ENCODE data around the gene MMP24. TPM values are rescaled to one million over a fixed set of nuclear protein-coding genes. Genes with fewer than 3 reads are reported as not detected.
"Not testable (repeated sequence)": the region's sequence is repeated elsewhere in the genome, so short reads cannot be mapped to it uniquely, and the experiment has no call there.

The MMP24 gene
- polyA plus RNA-seq, 1 donor from 2014 or later = 0.09 TPM

GRCh38 chr20:35238735-35239134, 12.2 kb downstream of the MMP24 start:
- no peak overlapping the region for H3K27ac Mint-ChIP-seq
- H3K27me3 Mint-ChIP-seq = peaks cover 3% of the 10 kb centered on the region
- H3K9me3 Mint-ChIP-seq = no peaks in the 10 kb centered on the region
- peaks cover 11% of the 10 kb centered on the region for H3K36me3 Mint-ChIP-seq
- H3K4me3 Mint-ChIP-seq = no peak overlapping the region
- peaks cover 0 to 3% (median 1%) of the 10 kb centered on the region in 3 donors for H3K4me1 Mint-ChIP-seq

- no peaks in the 10 kb centered on the region for H3K9me3 Mint-ChIP-seq
- H3K4me3 Mint-ChIP-seq = no peak overlapping the region
- no peak overlapping the region for H3K27ac Mint-ChIP-seq
- peaks cover 3% of the 10 kb centered on the region for H3K27me3 Mint-ChIP-seq
- peaks cover 0 to 3% (median 0%) of the 10 kb centered on the region in 3 donors for H3K4me1 Mint-ChIP-seq
- H3K36me3 Mint-ChIP-seq = peaks cover 4% of the 10 kb centered on the region
Observed at GRCh38 chr20:35240083-35240810, 13.8 kb downstream of the MMP24 start.

DNA sequence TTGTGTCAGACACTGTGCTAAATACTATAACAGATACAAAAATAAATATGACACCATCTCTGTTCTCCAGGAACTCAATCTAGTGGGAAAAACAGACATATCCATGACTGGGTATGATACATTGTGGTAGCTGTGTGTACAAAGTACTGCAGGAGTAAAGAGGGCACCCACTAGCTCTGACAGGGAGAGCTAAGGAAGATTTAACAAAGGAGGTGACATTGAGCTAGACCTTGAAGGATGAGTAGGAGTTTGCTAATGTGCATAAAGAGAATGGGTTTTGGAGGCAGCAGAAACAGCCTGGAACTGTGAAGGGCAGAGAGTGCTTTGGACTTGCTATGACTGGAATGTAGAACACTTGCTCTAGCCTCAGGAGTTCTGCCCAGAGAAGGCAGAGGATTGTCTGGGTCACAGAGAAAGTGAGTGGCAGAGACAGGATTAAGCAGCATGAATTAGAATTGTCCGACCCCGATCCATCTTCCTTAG, 14.4 kb downstream of the MMP24 start:
- Mint-ChIP-seq H3K27me3 (peaks cover 3% of the 10 kb centered on the region), H3K36me3 (peaks cover 4% of the 10 kb centered on the region), H3K9me3 (no peaks in the 10 kb centered on the region), H3K4me3 (no peak overlapping the region), H3K4me1 (peaks cover 0 to 3% (median 0%) of the 10 kb centered on the region in 3 donors), H3K27ac (no peak overlapping the region)

DNA sequence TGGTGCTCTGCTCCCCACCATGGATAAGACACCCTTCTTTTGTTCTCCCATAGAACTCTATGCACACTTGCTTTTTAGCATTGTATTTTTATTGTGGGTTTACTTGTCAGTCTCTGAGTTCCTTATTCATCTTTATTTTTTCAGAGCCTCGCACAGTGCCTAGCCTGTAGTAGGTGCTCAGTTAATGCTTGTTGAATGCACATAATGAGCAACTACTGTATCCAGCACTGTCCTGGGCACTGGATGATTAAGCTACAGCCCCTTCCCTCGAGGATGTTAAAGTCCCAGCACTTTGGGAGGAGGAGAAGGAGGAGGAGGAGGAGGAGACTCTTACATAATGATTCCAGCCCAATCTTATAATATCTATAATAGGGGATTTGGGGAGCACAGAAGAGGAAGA, 16.8 kb downstream of the MMP24 start:
- H3K27ac Mint-ChIP-seq = no peak overlapping the region
- peaks cover 3% of the 10 kb centered on the region for H3K27me3 Mint-ChIP-seq
- no peaks in the 10 kb centered on the region for H3K9me3 Mint-ChIP-seq
- H3K4me3 Mint-ChIP-seq = no peak overlapping the region
- peaks cover 0 to 3% (median 0%) of the 10 kb centered on the region in 3 donors for H3K4me1 Mint-ChIP-seq
- H3K36me3 Mint-ChIP-seq = peaks cover 6% of the 10 kb centered on the region

DNA sequence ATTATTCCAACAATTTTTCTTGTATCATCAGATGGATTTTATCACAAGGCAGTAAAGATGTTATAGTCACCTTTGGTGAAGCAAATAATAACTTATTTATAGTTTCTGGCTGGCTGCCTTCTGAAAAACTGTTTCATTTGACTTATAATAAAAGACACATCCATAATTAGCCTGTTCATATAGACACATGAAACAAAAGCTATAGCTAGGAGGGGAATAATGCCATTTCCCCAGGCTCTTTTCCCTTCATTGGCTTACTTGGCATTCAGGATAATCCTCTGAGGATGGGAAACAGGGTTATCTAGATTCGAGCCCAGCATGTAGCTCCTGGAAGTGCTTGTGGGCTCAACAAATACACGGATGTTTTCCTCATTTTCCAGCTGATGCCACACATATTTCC, 17.5 kb downstream of the MMP24 start:
- Mint-ChIP-seq H3K4me1 (peaks cover 0 to 3% (median 0%) of the 10 kb centered on the region in 3 donors), H3K9me3 (no peaks in the 10 kb centered on the region), H3K27ac (no peak overlapping the region), H3K36me3 (peaks cover 4% of the 10 kb centered on the region), H3K27me3 (no peaks in the 10 kb centered on the region), H3K4me3 (no peak overlapping the region)

DNA sequence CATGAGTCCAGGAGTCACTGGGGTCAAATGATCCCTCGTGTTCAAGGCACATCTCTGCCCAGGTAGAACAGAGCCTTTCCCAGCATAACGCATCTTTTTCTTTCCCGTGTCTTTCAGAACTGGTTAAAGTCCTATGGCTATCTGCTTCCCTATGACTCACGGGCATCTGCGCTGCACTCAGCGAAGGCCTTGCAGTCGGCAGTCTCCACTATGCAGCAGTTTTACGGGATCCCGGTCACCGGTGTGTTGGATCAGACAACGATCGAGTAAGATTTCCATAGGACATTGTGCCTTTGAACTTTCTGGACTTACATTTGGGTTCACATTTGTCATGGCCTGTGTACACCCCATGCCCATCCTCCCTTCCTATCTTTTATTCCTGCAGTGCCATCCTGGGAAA, 20.2 kb downstream of the MMP24 start:
- Mint-ChIP-seq H3K9me3 (no peaks in the 10 kb centered on the region), H3K4me1 (peaks cover 6 to 11% (median 7%) of the 10 kb centered on the region in 3 donors), H3K27ac (no peak overlapping the region), H3K27me3 (no peaks in the 10 kb centered on the region), H3K4me3 (no peak overlapping the region), H3K36me3 (peaks cover 2% of the 10 kb centered on the region)

- H3K36me3 Mint-ChIP-seq = peaks cover 2% of the 10 kb centered on the region
- H3K9me3 Mint-ChIP-seq = no peaks in the 10 kb centered on the region
- H3K4me1 Mint-ChIP-seq = peaks cover 13 to 19% (median 15%) of the 10 kb centered on the region in 3 donors
- H3K27me3 Mint-ChIP-seq = no peaks in the 10 kb centered on the region
- H3K27ac Mint-ChIP-seq = no peak overlapping the region
- H3K4me3 Mint-ChIP-seq = no peak overlapping the region
Observed at GRCh38 chr20:35248641-35249475, 22.4 kb downstream of the MMP24 start.

GRCh38 chr20:35251613-35251940, 25.1 kb downstream of the MMP24 start:
- peak overlapping the region in 2 of 4 donors; percentile 35 to 84 for H3K4me3 Mint-ChIP-seq
- H3K4me1 Mint-ChIP-seq = peaks cover 13 to 19% (median 15%) of the 10 kb centered on the region in 3 donors
- peaks cover 4% of the 10 kb centered on the region for H3K36me3 Mint-ChIP-seq
- H3K27ac Mint-ChIP-seq = peak overlapping the region; percentile 55 to 91 (median 90)
- H3K27me3 Mint-ChIP-seq = no peaks in the 10 kb centered on the region
- no peaks in the 10 kb centered on the region for H3K9me3 Mint-ChIP-seq

GRCh38 chr20:35252037-35252461, 25.6 kb downstream of the MMP24 start:
- Mint-ChIP-seq H3K4me3 (peak overlapping the region in 3 of 4 donors; percentile 8 to 84 (median 55)), H3K4me1 (peaks cover 13 to 19% (median 15%) of the 10 kb centered on the region in 3 donors)

DNA sequence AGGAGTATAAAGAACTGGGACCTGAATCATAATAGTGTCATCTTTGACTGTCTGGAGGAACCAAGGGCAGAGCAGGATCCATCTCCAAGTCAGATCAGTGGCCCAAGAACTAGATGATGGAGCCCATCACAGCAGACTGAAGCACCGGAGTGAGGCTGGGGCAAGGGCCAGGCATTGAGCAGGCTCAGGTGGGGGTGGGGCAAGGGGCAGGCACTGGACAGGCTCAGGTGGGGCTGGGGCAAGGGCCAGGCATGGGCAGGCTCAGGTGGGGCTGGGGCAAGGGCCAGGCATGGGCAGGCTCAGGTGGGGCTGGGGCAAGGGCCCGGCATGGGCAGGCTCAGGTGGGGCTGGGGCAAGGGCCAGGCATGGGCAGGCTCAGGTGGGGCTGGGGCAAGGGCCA, 26.1 kb downstream of the MMP24 start:
- peaks cover 13 to 19% (median 15%) of the 10 kb centered on the region in 3 donors for H3K4me1 Mint-ChIP-seq
- H3K36me3 Mint-ChIP-seq, H3K9me3 Mint-ChIP-seq, H3K27me3 Mint-ChIP-seq: not testable (repeated sequence)
- H3K4me3 Mint-ChIP-seq = peak overlapping the region in 2 of 4 donors; percentile 8 to 53
- peak overlapping the region; percentile 55 to 91 (median 90) for H3K27ac Mint-ChIP-seq

More at GRCh38 chr20:35252037-35252461, 25.6 kb downstream of the MMP24 start:
- no peaks in the 10 kb centered on the region for H3K27me3 Mint-ChIP-seq
- H3K36me3 Mint-ChIP-seq = peaks cover 6% of the 10 kb centered on the region
- H3K27ac Mint-ChIP-seq = peak overlapping the region; percentile 55 to 91 (median 90)
- no peaks in the 10 kb centered on the region for H3K9me3 Mint-ChIP-seq

- Mint-ChIP-seq H3K4me1 (peaks cover 13 to 19% (median 15%) of the 10 kb centered on the region in 3 donors), H3K36me3 (peaks cover 4% of the 10 kb centered on the region), H3K27ac (peak overlapping the region in 1 of 3 donors; percentile 40), H3K4me3 (no peak overlapping the region), H3K27me3 (no peaks in the 10 kb centered on the region), H3K9me3 (no peaks in the 10 kb centered on the region)
Observed at GRCh38 chr20:35253010-35253409, 26.5 kb downstream of the MMP24 start.

GRCh38 chr20:35254448-35254999, 28.0 kb downstream of the MMP24 start:
- Mint-ChIP-seq H3K27ac (peak overlapping the region in 1 of 3 donors; percentile 21), H3K27me3 (no peaks in the 10 kb centered on the region), H3K36me3 (peaks cover 7% of the 10 kb centered on the region), H3K9me3 (no peaks in the 10 kb centered on the region), H3K4me3 (no peak overlapping the region), H3K4me1 (peaks cover 13 to 19% (median 15%) of the 10 kb centered on the region in 3 donors)

DNA sequence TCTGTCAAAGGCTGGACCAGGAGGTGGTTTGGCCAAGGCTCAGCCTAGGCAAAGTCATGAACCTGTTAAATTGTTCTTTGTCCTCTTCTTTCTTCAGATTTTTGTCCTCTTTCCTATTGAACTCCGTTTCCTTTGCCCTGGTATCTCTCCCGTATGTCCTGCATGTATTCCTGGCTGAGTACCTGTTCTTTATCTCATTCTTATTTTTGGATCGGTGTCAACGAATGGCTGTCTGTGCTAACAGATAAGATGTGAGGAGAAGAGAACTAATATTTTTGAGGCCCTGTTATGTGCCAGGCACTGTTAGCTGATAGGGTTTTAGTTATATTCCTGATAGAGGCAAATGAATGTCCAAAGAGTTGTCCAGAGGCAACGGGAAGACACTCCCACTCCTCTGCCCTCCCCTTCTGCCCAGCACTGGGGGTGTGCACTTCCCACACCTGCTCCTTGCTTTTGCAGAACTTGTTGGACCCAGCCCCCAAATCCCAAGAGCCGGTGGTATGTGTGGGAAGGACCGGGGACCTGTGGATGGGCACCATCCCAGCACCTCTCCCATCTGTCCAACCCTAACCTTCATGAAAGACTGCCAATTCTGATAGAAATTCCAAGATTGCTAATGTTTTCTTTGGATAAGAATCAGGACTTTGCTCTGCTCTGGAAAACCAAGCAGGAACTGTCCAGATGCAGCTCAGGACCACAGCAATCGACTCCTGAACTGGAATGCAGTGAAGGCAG, 30.9 kb downstream of the MMP24 start:
- H3K27ac Mint-ChIP-seq = no peak overlapping the region
- H3K27me3 Mint-ChIP-seq = no peaks in the 10 kb centered on the region
- H3K9me3 Mint-ChIP-seq = no peaks in the 10 kb centered on the region
- no peak overlapping the region for H3K4me3 Mint-ChIP-seq
- H3K36me3 Mint-ChIP-seq = peaks cover 7% of the 10 kb centered on the region
- H3K4me1 Mint-ChIP-seq = peaks cover 2% of the 10 kb centered on the region in 3 donors

GRCh38 chr20:35260426-35260825, 33.9 kb downstream of the MMP24 start:
- no peak overlapping the region for H3K27ac Mint-ChIP-seq
- no peaks in the 10 kb centered on the region for H3K27me3 Mint-ChIP-seq
- H3K4me1 Mint-ChIP-seq = no peaks in the 10 kb centered on the region
- H3K4me3 Mint-ChIP-seq = no peak overlapping the region
- peaks cover 9% of the 10 kb centered on the region for H3K36me3 Mint-ChIP-seq
- H3K9me3 Mint-ChIP-seq = no peaks in the 10 kb centered on the region
